Esophagus squamous epithelium (tissue), 4 donors: Measurements from ENCODE around the gene SP100.

Source experiments
- POLR2A ChIP-seq, 4 donors: fragments of 450-650 bp; IDR thresholded peaks; one replicate each; pipeline ENCODE4 v1.6.1; 2017; ENCODE audit warnings: antibody characterized with exemption in 4 of 4, mild to moderate bottlenecking in 4 of 4, moderate library complexity in 3 of 4
- TF ChIP-seq, protein P1 (sequence below), 6 experiments: fragments of 450-650 bp in 4 of 6; fragments of 200-600 bp in 2 of 6; sonication (generic) in 2 of 6; IDR thresholded peaks; one replicate each; pipeline ENCODE4 v1.5.1; 2016 to 2019; ENCODE audit warnings: antibody characterized with exemption in 6 of 6, mild to moderate bottlenecking in 4 of 6, moderate library complexity in 4 of 6

DNA sequence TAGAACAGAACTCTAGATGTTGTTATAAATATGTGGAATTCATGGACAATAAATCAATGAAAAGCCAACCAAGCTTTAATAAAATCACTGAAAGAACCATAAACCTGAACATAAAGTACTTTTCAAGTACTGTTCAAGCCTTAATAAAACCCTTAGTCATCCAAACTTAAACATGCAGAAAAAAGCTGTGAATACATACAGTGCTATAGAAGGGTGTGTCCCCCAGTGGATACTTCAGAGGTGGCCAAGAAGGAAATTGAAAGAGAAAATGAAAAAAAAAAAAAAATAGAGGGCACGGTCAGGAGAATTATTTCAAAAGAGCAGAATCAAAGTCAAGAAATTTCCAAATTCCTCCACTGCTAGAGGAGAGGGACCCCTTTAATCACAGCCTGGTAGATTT lies 141.1 kb downstream of the SP100 start:
- TF ChIP-seq, protein P1, sequence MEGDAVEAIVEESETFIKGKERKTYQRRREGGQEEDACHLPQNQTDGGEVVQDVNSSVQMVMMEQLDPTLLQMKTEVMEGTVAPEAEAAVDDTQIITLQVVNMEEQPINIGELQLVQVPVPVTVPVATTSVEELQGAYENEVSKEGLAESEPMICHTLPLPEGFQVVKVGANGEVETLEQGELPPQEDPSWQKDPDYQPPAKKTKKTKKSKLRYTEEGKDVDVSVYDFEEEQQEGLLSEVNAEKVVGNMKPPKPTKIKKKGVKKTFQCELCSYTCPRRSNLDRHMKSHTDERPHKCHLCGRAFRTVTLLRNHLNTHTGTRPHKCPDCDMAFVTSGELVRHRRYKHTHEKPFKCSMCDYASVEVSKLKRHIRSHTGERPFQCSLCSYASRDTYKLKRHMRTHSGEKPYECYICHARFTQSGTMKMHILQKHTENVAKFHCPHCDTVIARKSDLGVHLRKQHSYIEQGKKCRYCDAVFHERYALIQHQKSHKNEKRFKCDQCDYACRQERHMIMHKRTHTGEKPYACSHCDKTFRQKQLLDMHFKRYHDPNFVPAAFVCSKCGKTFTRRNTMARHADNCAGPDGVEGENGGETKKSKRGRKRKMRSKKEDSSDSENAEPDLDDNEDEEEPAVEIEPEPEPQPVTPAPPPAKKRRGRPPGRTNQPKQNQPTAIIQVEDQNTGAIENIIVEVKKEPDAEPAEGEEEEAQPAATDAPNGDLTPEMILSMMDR (IDR thresholded peaks at IDR 0.05), result no peak
- no peak for TF ChIP-seq POLR2A (IDR thresholded peaks at IDR 0.05)
